ENCODE data around the gene KBTBD6. TPM values are rescaled to one million over a fixed set of nuclear protein-coding genes. Genes with fewer than 3 reads are reported as not detected.
"Not testable (repeated sequence)": the region's sequence is repeated elsewhere in the genome, so short reads cannot be mapped to it uniquely, and the experiment has no call there.

KBTBD6 gene
- total RNA-seq (ENCODE audit: low replicate concordance): 9.4 and 10.8 TPM in 2 replicates

- TF ChIP-seq CTCF (IDR thresholded peaks at IDR 0.05; ENCODE audit: insufficient read depth, low read length): no peak
Measured at GRCh38 chr13:41132512-41133152, at the start of gene KBTBD6. Gene KBTBD6 (minus strand): TSS chr13:41132802. CDS start chr13:41132511, 291 bp downstream.

GRCh38 chr13:41182231-41182630, 49.6 kb upstream of the KBTBD6 start:
- DNase-seq (ENCODE audit: low read depth): no peak
- no peak overlapping the region for H3K4me3 ChIP-seq (ENCODE audit: low read depth, low read length)
- TF ChIP-seq CTCF (IDR thresholded peaks at IDR 0.05; ENCODE audit: insufficient read depth, low read length): no peak

More at GRCh38 chr13:41132512-41133152, at the start of gene KBTBD6:
- peak within 1 kb of the TSS; percentile 79 for H3K4me3 ChIP-seq (ENCODE audit: low read depth, low read length)
- peak; percentile 99 for DNase-seq (ENCODE audit: low read depth)

- TF ChIP-seq CTCF (IDR thresholded peaks at IDR 0.05; ENCODE audit: insufficient read depth, low read length): no peak
- no peak overlapping the region for H3K4me3 ChIP-seq (ENCODE audit: low read depth, low read length)
- DNase-seq (ENCODE audit: low read depth): peak; percentile 53
Measured at GRCh38 chr13:41179593-41180250, 47.1 kb upstream of the KBTBD6 start.

- no peak for TF ChIP-seq CTCF (IDR thresholded peaks at IDR 0.05; ENCODE audit: insufficient read depth, low read length)
- DNase-seq (ENCODE audit: low read depth): peak; percentile 35
- H3K4me3 ChIP-seq (ENCODE audit: low read depth, low read length): no peak overlapping the region
Measured at GRCh38 chr13:41178040-41178439, 45.4 kb upstream of the KBTBD6 start.

GRCh38 chr13:41177616-41178015, 45.0 kb upstream of the KBTBD6 start:
- TF ChIP-seq CTCF (IDR thresholded peaks at IDR 0.05; ENCODE audit: insufficient read depth, low read length): no peak
- DNase-seq (ENCODE audit: low read depth): no peak
- H3K4me3 ChIP-seq (ENCODE audit: low read depth, low read length): no peak overlapping the region

GRCh38 chr13:41175576-41175975, 43.0 kb upstream of the KBTBD6 start:
- not testable (repeated sequence) for DNase-seq (ENCODE audit: low read depth); H3K4me3 ChIP-seq (ENCODE audit: low read depth, low read length)

GRCh38 chr13:41162151-41162550, 29.5 kb upstream of the KBTBD6 start:
- H3K4me3 ChIP-seq (ENCODE audit: low read depth, low read length): no peak overlapping the region
- TF ChIP-seq CTCF (IDR thresholded peaks at IDR 0.05; ENCODE audit: insufficient read depth, low read length): no peak
- no peak for DNase-seq (ENCODE audit: low read depth)

Measured in fibroblast of the aortic adventitia (primary cell).